HL-60 (cell line): ENCODE measurements around the gene NEUROD2.
"Not testable (repeated sequence)": the region's sequence is repeated elsewhere in the genome, so short reads cannot be mapped to it uniquely, and the experiment has no call there.

Experiments used
- DNase-seq, 2 experiments: peaks; one replicate each; pipeline ENCODE4 v3.0.0-alpha.2; 2010 to 2020; ENCODE audit warnings: low read depth in 1 of 2, low spot score in 1 of 2
- H3K27ac ChIP-seq: fragments of 250-450 bp; sonication (Bioruptor Pico); replicated peaks from 2 replicates; pipeline ENCODE4 v1.5.1; 2020; ENCODE audit warnings: mild to moderate bottlenecking, moderate library complexity
- H3K27me3 ChIP-seq: fragments of 250-450 bp; sonication (Bioruptor Pico); 2 replicates; pipeline ENCODE4 v1.5.1; 2021; ENCODE audit warnings: mild to moderate bottlenecking, moderate library complexity; ENCODE audit not compliant: insufficient read depth, poor library complexity, severe bottlenecking
- H3K4me3 ChIP-seq: replicated peaks from 2 replicates; pipeline ENCODE4 v1.5.1; 2011; ENCODE audit warnings: mild to moderate bottlenecking, control low read depth, low read length; ENCODE audit not compliant: insufficient read depth
- CTCF ChIP-seq: IDR thresholded peaks from one replicate; pipeline ENCODE4 v1.5.1; 2011; ENCODE audit warnings: low read length, control low read depth, inconsistent platforms; ENCODE audit not compliant: insufficient read depth
- GABPA ChIP-seq: IDR thresholded peaks from 2 replicates; pipeline ENCODE4 v1.6.1; 2012; ENCODE audit warnings: low read depth
- POLR2AphosphoS5 ChIP-seq: IDR thresholded peaks from 2 replicates; pipeline ENCODE4 v1.6.1; 2012; ENCODE audit warnings: low read depth
- REST ChIP-seq: IDR thresholded peaks from 2 replicates; pipeline ENCODE4 v1.6.1; 2012; ENCODE audit warnings: low read depth; ENCODE audit not compliant: insufficient replicate concordance
- SPI1 ChIP-seq: IDR thresholded peaks from 2 replicates; pipeline ENCODE4 v1.6.1; 2012; ENCODE audit warnings: low read depth, mild to moderate bottlenecking, borderline replicate concordance

The NEUROD2 gene

GRCh38 chr17:39595294-39595693 is 12.4 kb downstream of the NEUROD2 start:
- no peak for TF ChIP-seq CTCF
- no peak for TF ChIP-seq REST
- TF ChIP-seq POLR2AphosphoS5 = no peak
- no peak for TF ChIP-seq SPI1
- TF ChIP-seq GABPA = no peak
- Histone ChIP-seq H3K4me3 (no peak overlapping the region), H3K27ac (no peak overlapping the region), H3K27me3 (peaks cover 54% of the 10 kb centered on the region)
- no peak for DNase-seq

GRCh38 chr17:39593371-39593770 is 14.3 kb downstream of the NEUROD2 start:
- Histone ChIP-seq H3K27ac (no peak overlapping the region), H3K27me3 (peaks cover 37% of the 10 kb centered on the region), H3K4me3 (no peak overlapping the region)
- DNase-seq = no peak
- no peak for TF ChIP-seq CTCF
- TF ChIP-seq POLR2AphosphoS5 = no peak
- no peak for TF ChIP-seq SPI1
- TF ChIP-seq GABPA = no peak
- no peak for TF ChIP-seq REST

DNA sequence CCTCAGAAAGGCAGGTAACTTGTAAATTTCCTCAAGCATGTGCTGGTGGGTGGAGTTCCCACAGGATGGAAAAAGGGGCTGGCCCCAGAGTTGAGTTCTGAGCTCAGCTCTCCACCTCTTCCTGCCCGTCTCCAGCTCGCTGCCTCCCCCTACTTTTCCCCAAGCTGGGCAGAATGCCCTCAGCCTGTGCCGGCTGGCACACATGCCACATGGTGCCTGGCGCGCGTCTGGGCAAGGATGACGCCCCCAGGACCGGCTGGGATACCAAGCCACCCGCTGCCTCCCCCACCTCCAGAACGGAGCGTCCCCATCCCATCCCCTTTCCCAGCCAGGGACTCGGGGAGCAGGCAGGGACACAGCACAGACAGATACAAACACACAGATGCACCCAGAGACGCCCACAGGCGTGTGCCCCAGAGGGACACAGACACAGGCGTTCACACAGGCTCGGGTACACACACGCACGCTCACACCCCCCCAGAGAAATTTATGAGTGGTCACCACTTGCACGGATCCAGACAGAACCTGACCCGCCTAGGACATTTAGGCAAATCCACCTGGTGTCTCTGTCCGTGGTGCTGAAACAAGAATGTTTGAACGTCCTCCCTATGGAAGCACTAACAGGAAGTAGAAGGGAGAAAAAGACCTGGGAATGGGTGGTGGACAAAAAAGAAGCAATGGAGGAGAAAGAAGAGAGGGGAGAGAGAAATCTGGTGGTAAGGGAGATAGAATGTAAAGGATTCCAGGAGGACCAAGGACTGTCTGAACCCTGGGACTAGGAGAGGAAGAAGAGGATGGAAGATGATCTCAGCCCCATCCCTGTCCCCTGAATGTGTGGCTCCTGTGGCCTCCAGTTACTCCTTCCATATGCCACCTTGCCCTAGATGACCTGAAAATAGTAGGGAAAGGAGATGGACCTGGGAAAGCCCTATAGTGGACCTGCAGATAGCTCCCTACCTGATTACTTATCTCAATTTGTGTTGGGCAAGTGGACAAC is 15.5 kb downstream of the NEUROD2 start:
- no peak overlapping the region for H3K4me3 ChIP-seq
- peaks cover 27% of the 10 kb centered on the region for H3K27me3 ChIP-seq
- no peak overlapping the region for H3K27ac ChIP-seq
- DNase-seq = no peak
- TF ChIP-seq SPI1 (no peak), REST (peak; percentile 95), GABPA (no peak), POLR2AphosphoS5 (no peak), CTCF (no peak)

DNA sequence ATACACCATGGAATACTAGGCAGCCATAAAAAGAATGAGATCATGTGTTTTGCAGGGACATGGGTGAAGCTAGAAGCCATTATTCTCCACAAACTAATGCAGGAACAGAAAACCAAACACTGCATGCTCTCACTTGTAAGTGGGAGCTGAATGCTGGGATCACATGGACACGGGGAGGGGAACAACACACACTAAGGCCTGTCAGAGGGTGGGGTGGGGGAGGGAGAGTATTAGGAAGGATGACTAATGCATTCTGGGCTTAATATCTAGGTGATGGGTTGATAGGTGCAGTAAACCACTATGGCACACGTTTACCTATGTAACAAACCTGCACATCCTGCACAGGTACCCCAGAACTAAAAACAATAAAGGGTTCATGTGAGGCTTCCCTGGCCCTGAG is 17.5 kb downstream of the NEUROD2 start:
- H3K27me3 ChIP-seq, H3K27ac ChIP-seq, H3K4me3 ChIP-seq, DNase-seq: not testable (repeated sequence)
